ENCODE measurements around the gene NYNRIN.

DNA sequence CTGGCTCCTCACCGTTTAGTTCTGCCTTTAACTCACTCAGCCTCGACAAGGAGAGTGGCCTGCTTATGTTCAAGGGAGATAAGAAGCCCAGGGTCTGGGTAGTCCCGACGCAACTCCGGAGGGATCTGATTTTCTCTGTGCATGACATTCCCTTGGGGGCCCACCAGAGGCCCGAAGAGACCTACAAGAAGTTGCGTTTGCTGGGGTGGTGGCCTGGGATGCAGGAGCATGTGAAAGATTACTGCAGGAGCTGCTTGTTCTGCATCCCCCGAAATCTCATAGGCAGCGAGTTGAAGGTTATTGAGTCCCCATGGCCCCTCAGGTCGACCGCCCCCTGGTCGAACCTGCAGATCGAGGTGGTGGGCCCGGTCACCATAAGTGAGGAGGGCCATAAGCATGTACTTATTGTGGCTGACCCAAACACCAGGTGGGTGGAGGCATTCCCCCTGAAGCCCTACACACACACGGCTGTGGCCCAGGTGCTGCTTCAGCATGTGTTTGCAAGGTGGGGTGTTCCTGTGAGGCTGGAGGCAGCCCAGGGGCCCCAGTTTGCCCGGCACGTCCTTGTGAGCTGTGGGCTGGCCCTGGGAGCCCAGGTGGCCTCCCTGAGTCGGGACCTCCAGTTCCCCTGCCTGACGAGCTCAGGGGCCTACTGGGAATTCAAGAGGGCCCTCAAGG lies 17.6 kb downstream of the NYNRIN start:
- TF ChIP-seq CTCF (IDR thresholded peaks at IDR 0.05) = no peak
- no peak for TF ChIP-seq POLR2A (IDR thresholded peaks at IDR 0.05)

All from Peyer's patch (tissue), 4 donors.